Endodermal cell (in vitro differentiated cells): Measurements from ENCODE around the gene FAAP100. TPM values are rescaled to one million over a fixed set of nuclear protein-coding genes. Genes with fewer than 3 reads are reported as not detected.

Experiments used
- DNase-seq: peaks from one replicate; pipeline ENCODE4 v3.0.0-alpha.2; 2017
- H3K27ac ChIP-seq: 2 replicates; pipeline ENCODE4 v1.5.1; 2013; ENCODE audit warnings: mild to moderate bottlenecking, low read depth, low read length, moderate library complexity
- H3K27me3 ChIP-seq: 2 replicates; pipeline ENCODE4 v1.6.1; 2013; ENCODE audit warnings: mild to moderate bottlenecking, low read length, moderate library complexity; ENCODE audit not compliant: insufficient read depth, control insufficient read depth, poor library complexity, severe bottlenecking
- H3K36me3 ChIP-seq: 2 replicates; pipeline ENCODE4 v1.7.0; 2013; ENCODE audit warnings: mild to moderate bottlenecking, low read length, moderate library complexity; ENCODE audit not compliant: control insufficient read depth, insufficient read depth
- H3K4me1 ChIP-seq: one replicate; pipeline ENCODE4 v1.7.0; 2013; ENCODE audit warnings: low read length; ENCODE audit not compliant: control insufficient read depth, insufficient read depth
- H3K4me3 ChIP-seq: 2 replicates; pipeline ENCODE4 v1.5.1; 2013; ENCODE audit warnings: mild to moderate bottlenecking, low read length, moderate library complexity
- H3K9ac ChIP-seq: 2 replicates; pipeline ENCODE4 v1.6.1; 2013; ENCODE audit warnings: mild to moderate bottlenecking, low read length, moderate library complexity; ENCODE audit not compliant: poor library complexity, severe bottlenecking; ENCODE audit errors: extremely low read depth
- H3K9me3 ChIP-seq: 2 replicates; pipeline ENCODE4 v1.6.1; 2013; ENCODE audit warnings: mild to moderate bottlenecking, low read length, moderate library complexity; ENCODE audit not compliant: control insufficient read depth
- H3K27ac Mint-ChIP-seq: 2 replicates; pipeline ENCODE4 v1.8.0; 2020; ENCODE audit warnings: mixed read lengths
- H3K27me3 Mint-ChIP-seq: 2 replicates; pipeline ENCODE4 v1.8.0; 2021; ENCODE audit warnings: mild to moderate bottlenecking, mixed read lengths; ENCODE audit not compliant: insufficient read depth
- H3K36me3 Mint-ChIP-seq: 2 replicates; pipeline ENCODE4 v1.8.0; 2020; ENCODE audit warnings: low read depth, mixed read lengths
- H3K4me1 Mint-ChIP-seq: 2 replicates; pipeline ENCODE4 v1.8.0; 2020; ENCODE audit warnings: mixed read lengths
- H3K4me3 Mint-ChIP-seq: 2 replicates; pipeline ENCODE4 v1.8.0; 2020; ENCODE audit warnings: mild to moderate bottlenecking, moderate library complexity, mixed read lengths
- H3K9me3 Mint-ChIP-seq: 2 replicates; pipeline ENCODE4 v1.8.0; 2020; ENCODE audit warnings: mild to moderate bottlenecking, mixed read lengths
- WGBS, 2 experiments: methylation state at CpG; one replicate each; pipeline versions ENCODE4 v1.1.5 to v1.1.7; 2013; ENCODE audit warnings: missing lambda C conversion rate in 2 of 2, mixed read lengths in 1 of 2; ENCODE audit not compliant: insufficient coverage in 1 of 2, insufficient read length in 1 of 2; 5-methylcytosine and 5-hydroxymethylcytosine counted together
- total RNA-seq, 2 donors: library from RNA; stranded (reverse); fragmentation: NEBNext Ultra II Directional in 1 of 2; extraction: Animal tissue kit (Norgen Biotek cat#: 25700) in 1 of 2; gene quantifications; 2 replicates in 1 of 2; 3 replicates in 1 of 2; pipeline ENCODE4 v1.2.1, GENCODE V29; 2021
- TF ChIP-seq, protein P1 (sequence below): fragments of 200-600 bp; sonication (generic); conservative IDR thresholded peaks from 2 replicates; pipeline ENCODE4 v1.5.0; 2021; ENCODE audit warnings: antibody characterized with exemption, mild to moderate bottlenecking

FAAP100 gene
- total RNA-seq, 2 donors from 2014 or later = 34.5 to 39.5 TPM

GRCh38 chr17:81558941-81559806, 7.0 kb upstream of the FAAP100 start:
- Mint-ChIP-seq H3K9me3 (no peaks in the 10 kb centered on the region), H3K27ac (no peak overlapping the region), H3K36me3 (peaks cover 40% of the 10 kb centered on the region), H3K27me3 (no peaks in the 10 kb centered on the region), H3K4me1 (no peaks in the 10 kb centered on the region), H3K4me3 (no peak overlapping the region)
- Histone ChIP-seq H3K36me3 (peaks cover 59% of the 10 kb centered on the region), H3K4me1 (no peaks in the 10 kb centered on the region), H3K9me3 (no peaks in the 10 kb centered on the region), H3K9ac (no peak overlapping the region), H3K27me3 (no peaks in the 10 kb centered on the region), H3K27ac (no peak overlapping the region), H3K4me3 (no peak overlapping the region)
- peak; percentile 83 for DNase-seq
- WGBS, 2 experiments = 86 to 93% methylated on average over 16 to 27 of the region's 27 CpGs
- TF ChIP-seq, protein P1, sequence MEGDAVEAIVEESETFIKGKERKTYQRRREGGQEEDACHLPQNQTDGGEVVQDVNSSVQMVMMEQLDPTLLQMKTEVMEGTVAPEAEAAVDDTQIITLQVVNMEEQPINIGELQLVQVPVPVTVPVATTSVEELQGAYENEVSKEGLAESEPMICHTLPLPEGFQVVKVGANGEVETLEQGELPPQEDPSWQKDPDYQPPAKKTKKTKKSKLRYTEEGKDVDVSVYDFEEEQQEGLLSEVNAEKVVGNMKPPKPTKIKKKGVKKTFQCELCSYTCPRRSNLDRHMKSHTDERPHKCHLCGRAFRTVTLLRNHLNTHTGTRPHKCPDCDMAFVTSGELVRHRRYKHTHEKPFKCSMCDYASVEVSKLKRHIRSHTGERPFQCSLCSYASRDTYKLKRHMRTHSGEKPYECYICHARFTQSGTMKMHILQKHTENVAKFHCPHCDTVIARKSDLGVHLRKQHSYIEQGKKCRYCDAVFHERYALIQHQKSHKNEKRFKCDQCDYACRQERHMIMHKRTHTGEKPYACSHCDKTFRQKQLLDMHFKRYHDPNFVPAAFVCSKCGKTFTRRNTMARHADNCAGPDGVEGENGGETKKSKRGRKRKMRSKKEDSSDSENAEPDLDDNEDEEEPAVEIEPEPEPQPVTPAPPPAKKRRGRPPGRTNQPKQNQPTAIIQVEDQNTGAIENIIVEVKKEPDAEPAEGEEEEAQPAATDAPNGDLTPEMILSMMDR = peak; percentile 60

- peaks cover 48% of the 10 kb centered on the region for H3K36me3 ChIP-seq
- no peak overlapping the region for H3K4me3 ChIP-seq
- no peaks in the 10 kb centered on the region for H3K27me3 Mint-ChIP-seq
- H3K9me3 Mint-ChIP-seq = no peaks in the 10 kb centered on the region
- peaks cover 3% of the 10 kb centered on the region for H3K4me1 ChIP-seq
- no peak overlapping the region for H3K27ac Mint-ChIP-seq
- H3K9ac ChIP-seq = no peak overlapping the region
- TF ChIP-seq, protein P1 = no peak
- H3K4me3 Mint-ChIP-seq = no peak overlapping the region
- DNase-seq = no peak
- peaks cover 34% of the 10 kb centered on the region for H3K36me3 Mint-ChIP-seq
- WGBS, 2 experiments = 95 to 97% methylated on average over 5 to 12 of the region's 12 CpGs
- peaks cover 5% of the 10 kb centered on the region for H3K4me1 Mint-ChIP-seq
- H3K27me3 ChIP-seq = no peaks in the 10 kb centered on the region
- H3K9me3 ChIP-seq = no peaks in the 10 kb centered on the region
- H3K27ac ChIP-seq = no peak overlapping the region
Measured at GRCh38 chr17:81558115-81558468, 5.9 kb upstream of the FAAP100 start.

DNA sequence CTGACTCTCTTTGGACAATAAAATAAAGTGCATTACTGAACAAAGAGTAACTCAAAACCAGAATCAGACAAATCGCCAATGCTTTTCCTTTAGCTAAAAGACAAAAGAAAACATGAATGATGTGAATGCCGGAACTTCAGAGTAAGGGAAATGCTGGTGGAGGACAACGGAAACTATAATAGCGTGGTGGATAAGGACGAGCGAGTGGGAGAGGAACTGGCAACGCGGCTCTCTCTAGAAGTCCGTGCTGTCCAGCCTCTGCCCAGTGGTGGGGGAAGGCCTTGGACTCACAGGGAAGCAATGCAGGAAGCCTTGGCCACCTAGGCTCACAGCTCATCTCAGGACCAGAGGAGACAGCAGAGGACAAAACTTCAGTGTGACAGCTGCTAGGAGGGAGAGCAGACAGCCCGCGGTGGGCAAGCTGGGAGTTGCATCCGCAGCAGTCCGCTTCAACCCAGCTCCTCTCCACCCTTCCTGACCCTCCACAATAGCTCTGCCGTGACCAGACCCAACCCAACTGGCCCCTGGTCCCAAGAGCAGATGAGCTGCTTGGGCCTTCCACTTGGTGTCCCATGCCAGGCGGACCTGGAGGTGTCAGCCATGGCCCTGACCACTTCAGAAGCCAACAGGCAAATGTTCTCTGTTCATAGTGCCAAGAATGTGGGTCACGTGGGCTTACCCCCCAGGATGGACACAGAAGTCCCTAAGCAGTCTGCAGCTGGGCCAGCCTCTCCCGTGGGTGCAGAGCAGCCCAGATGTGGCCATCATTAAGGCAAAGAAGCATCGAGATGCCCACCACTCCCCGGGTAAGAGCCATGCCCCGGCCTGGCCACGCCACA, 5.3 kb upstream of the FAAP100 start:
- H3K4me1 ChIP-seq = peaks cover 3% of the 10 kb centered on the region
- H3K27me3 ChIP-seq = no peaks in the 10 kb centered on the region
- H3K4me3 ChIP-seq = no peak overlapping the region
- no peak overlapping the region for H3K27ac ChIP-seq
- Mint-ChIP-seq H3K27ac (no peak overlapping the region), H3K4me3 (no peak overlapping the region), H3K27me3 (no peaks in the 10 kb centered on the region), H3K9me3 (no peaks in the 10 kb centered on the region), H3K4me1 (peaks cover 5% of the 10 kb centered on the region), H3K36me3 (peaks cover 31% of the 10 kb centered on the region)
- no peaks in the 10 kb centered on the region for H3K9me3 ChIP-seq
- no peak for DNase-seq
- TF ChIP-seq, protein P1 = no peak
- peaks cover 43% of the 10 kb centered on the region for H3K36me3 ChIP-seq
- no peak overlapping the region for H3K9ac ChIP-seq
- WGBS, 2 experiments = 95 to 97% methylated on average over 14 to 21 of the region's 21 CpGs
